K562 (cell line): ENCODE measurements around the gene ZBTB9. TPM values are rescaled to one million over a fixed set of nuclear protein-coding genes. Genes with fewer than 3 reads are reported as not detected.

Source experiments
- ADNP ChIP-seq: fragments of 200-800 bp; sonication (Bioruptor generic); IDR thresholded peaks from 2 replicates; pipeline ENCODE4 v1.6.1; 2016; ENCODE audit warnings: missing genetic modification characterization, missing compliant biosample characterization
- CTCF ChIP-seq, 3 experiments: IDR thresholded peaks in 2 of 3; conservative IDR thresholded peaks in 1 of 3; 2 replicates each; pipeline ENCODE4 v1.5.1; 2011 to 2012; ENCODE audit warnings: low read length in 3 of 3, mild to moderate bottlenecking in 3 of 3, control low read depth in 2 of 3, improper control_type of control experiment in 1 of 3, inconsistent platforms in 1 of 3, low read depth in 1 of 3, mixed read lengths in 1 of 3, moderate library complexity in 1 of 3; ENCODE audit not compliant: insufficient read depth in 2 of 3
- GTF2F1 ChIP-seq: IDR thresholded peaks from 2 replicates; pipeline ENCODE4 v1.6.1; 2011; ENCODE audit warnings: low read depth, low read length, improper control_type of control experiment
- HDAC2 ChIP-seq: fragments of 450-650 bp; IDR thresholded peaks from 2 replicates; pipeline ENCODE4 v1.6.1; 2016; ENCODE audit warnings: mild to moderate bottlenecking
- HNRNPH1 ChIP-seq: fragments of 200-400 bp; formaldehyde crosslinking; optimal IDR thresholded peaks from 2 replicates; pipeline ENCODE3; 2017; ENCODE audit warnings: low read depth, mild to moderate bottlenecking, low read length, moderate library complexity
- KHSRP ChIP-seq: fragments of 450-650 bp; IDR thresholded peaks from 2 replicates; pipeline ENCODE4 v1.6.1; 2017
- KLF6 ChIP-seq: fragments of 250-450 bp; sonication (Bioruptor Pico); IDR thresholded peaks from 2 replicates; pipeline ENCODE4 v1.4.0; 2020; ENCODE audit warnings: mild to moderate bottlenecking, moderate library complexity, borderline replicate concordance
- MTA1 ChIP-seq: fragments of 450-650 bp; IDR thresholded peaks from 2 replicates; pipeline ENCODE4 v1.6.1; 2017; ENCODE audit warnings: borderline replicate concordance
- MTA3 ChIP-seq: fragments of 450-650 bp; formaldehyde crosslinking; IDR thresholded peaks from 2 replicates; pipeline ENCODE4 v1.6.1; 2017; ENCODE audit warnings: mild to moderate bottlenecking, borderline replicate concordance
- MYC ChIP-seq, 2 experiments: fragments of 250-450 bp in 1 of 2; sonication (Bioruptor Pico) in 1 of 2; IDR thresholded peaks; 2 replicates each; pipeline versions ENCODE4 v1.5.1 to v1.6.1; 2012 to 2021; ENCODE audit warnings: low read depth in 2 of 2, borderline replicate concordance in 1 of 2, improper control_type of control experiment in 1 of 2, low read length in 1 of 2, mild to moderate bottlenecking in 1 of 2, moderate library complexity in 1 of 2
- PCBP1 ChIP-seq: fragments of 200-400 bp; formaldehyde crosslinking; IDR thresholded peaks from 2 replicates; pipeline ENCODE4 v1.6.1; 2018; ENCODE audit warnings: mild to moderate bottlenecking, low read depth, low read length; ENCODE audit not compliant: poor library complexity, severe bottlenecking
- POLR2B ChIP-seq: fragments of 450-650 bp; IDR thresholded peaks from 2 replicates; pipeline ENCODE4 v1.6.1; 2018; ENCODE audit warnings: low read depth; ENCODE audit not compliant: partially characterized antibody
- PYGO2 ChIP-seq: fragments of 450-650 bp; IDR thresholded peaks from 2 replicates; pipeline ENCODE4 v1.6.1; 2016; ENCODE audit warnings: mild to moderate bottlenecking, missing genetic modification characterization, moderate library complexity, missing compliant biosample characterization
- RBFOX2 ChIP-seq: fragments of 200-400 bp; formaldehyde crosslinking; IDR thresholded peaks from 2 replicates; pipeline ENCODE4 v1.6.1; 2017; ENCODE audit warnings: low read depth, mild to moderate bottlenecking, low read length, moderate library complexity
- RFX5 ChIP-seq: IDR thresholded peaks from 2 replicates; pipeline ENCODE4 v1.6.1; 2011; ENCODE audit warnings: low read depth, mild to moderate bottlenecking, improper control_type of control experiment, low read length
- TARDBP ChIP-seq: fragments of 450-650 bp; IDR thresholded peaks from 2 replicates; pipeline ENCODE4 v1.6.1; 2016
- XRCC3 ChIP-seq: fragments of 450-650 bp; IDR thresholded peaks from 2 replicates; pipeline ENCODE4 v1.6.1; 2017; ENCODE audit warnings: mild to moderate bottlenecking, moderate library complexity
- ZC3H8 ChIP-seq: fragments of 450-650 bp; IDR thresholded peaks from 2 replicates; pipeline ENCODE4 v1.6.1; 2017
- ZNF197 ChIP-seq: fragments of 200-800 bp; sonication (Bioruptor generic); IDR thresholded peaks from 2 replicates; pipeline ENCODE4 v1.6.1; 2016; ENCODE audit warnings: low read depth, missing genetic modification characterization, missing compliant biosample characterization
- ZNF274 ChIP-seq: IDR thresholded peaks from 2 replicates; pipeline ENCODE4 v1.6.1; 2011; ENCODE audit warnings: low read depth, mild to moderate bottlenecking, low read length, moderate library complexity, borderline replicate concordance
- ZNF785 ChIP-seq: fragments of 250-450 bp; sonication (Bioruptor Pico); IDR thresholded peaks from 2 replicates; pipeline ENCODE4 v1.4.0; 2020; ENCODE audit warnings: mild to moderate bottlenecking
- ZSCAN29 ChIP-seq: fragments of 450-650 bp; IDR thresholded peaks from 2 replicates; pipeline ENCODE4 v1.6.1; 2017
- ZZZ3 ChIP-seq: fragments of 450-650 bp; IDR thresholded peaks from 2 replicates; pipeline ENCODE4 v1.6.1; 2016; ENCODE audit warnings: antibody characterized with exemption, mild to moderate bottlenecking, moderate library complexity
- polyA plus RNA-seq, 8 experiments: library from polyadenylated mRNA; depleted of rRNA in 4 of 8; stranded (reverse) in 5 of 8; unstranded in 3 of 8; fragments of >200 nt; fragmentation: Nextera tagmentation in 2 of 8; fragmentation: Illumina TruSeq in 1 of 8; extraction: Ambion mirVana in 2 of 8; extraction: Trizol in 1 of 8; gene quantifications; 2 replicates each; pipeline versions ENCODE4 v1.2.1 to v1.2.3, GENCODE V29; 2011 to 2014; ENCODE audit warnings: inconsistent platforms in 1 of 8, missing spikeins in 1 of 8
- total RNA-seq, 7 experiments: library from RNA; depleted of rRNA in 6 of 7; stranded (reverse); fragments of >200 nt in 6 of 7; fragmentation: Illumina TruSeq in 2 of 7; extraction: Trizol in 2 of 7; gene quantifications; 2 replicates each; pipeline versions ENCODE4 v1.2.1 to v1.2.3, GENCODE V29; 2011 to 2021; ENCODE audit warnings: low replicate concordance in 1 of 7
- TF ChIP-seq, protein P1 (sequence below): conservative IDR thresholded peaks from 2 replicates; pipeline ENCODE4 v1.6.1; 2011; ENCODE audit warnings: low read depth, mild to moderate bottlenecking, low read length; ENCODE audit not compliant: control insufficient read depth
- TF ChIP-seq, protein P2 (sequence below): fragments of 250-450 bp; sonication (Bioruptor Pico); IDR thresholded peaks from 2 replicates; pipeline ENCODE4 v1.8.0; 2021; ENCODE audit warnings: borderline replicate concordance, mild to moderate bottlenecking, moderate library complexity; ENCODE audit not compliant: poor library complexity, severe bottlenecking

The ZBTB9 gene
- total and polyA plus RNA-seq, 9 of the 15 experiments (the other 6 are each of a cell fraction or from before 2014, with no cell fraction given) = 1.9 to 19.5 (median 10.4) TPM

GRCh38 chr6:33428224-33428965 lies 26.0 kb upstream of the ZBTB9 start (continued):
- no peak for TF ChIP-seq HNRNPH1
- 0 out of 2 replicates have a peak, but pooled peaks have one; percentile 21 for TF ChIP-seq ZSCAN29
- no peak for TF ChIP-seq ZC3H8
- TF ChIP-seq MTA3 = peak; percentile 71; the same call in 1 of the 2 replicates
- TF ChIP-seq TARDBP = 0 out of 2 replicates have a peak, but pooled peaks have one; percentile 17
- TF ChIP-seq, protein P1, sequence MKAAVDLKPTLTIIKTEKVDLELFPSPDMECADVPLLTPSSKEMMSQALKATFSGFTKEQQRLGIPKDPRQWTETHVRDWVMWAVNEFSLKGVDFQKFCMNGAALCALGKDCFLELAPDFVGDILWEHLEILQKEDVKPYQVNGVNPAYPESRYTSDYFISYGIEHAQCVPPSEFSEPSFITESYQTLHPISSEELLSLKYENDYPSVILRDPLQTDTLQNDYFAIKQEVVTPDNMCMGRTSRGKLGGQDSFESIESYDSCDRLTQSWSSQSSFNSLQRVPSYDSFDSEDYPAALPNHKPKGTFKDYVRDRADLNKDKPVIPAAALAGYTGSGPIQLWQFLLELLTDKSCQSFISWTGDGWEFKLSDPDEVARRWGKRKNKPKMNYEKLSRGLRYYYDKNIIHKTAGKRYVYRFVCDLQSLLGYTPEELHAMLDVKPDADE = peak; percentile 66; the same call in 1 of the 2 replicates
- TF ChIP-seq ZNF785 (CRISPR knock-in tag) = no peak
- TF ChIP-seq PCBP1 = peak; percentile 74
- TF ChIP-seq, protein P2, sequence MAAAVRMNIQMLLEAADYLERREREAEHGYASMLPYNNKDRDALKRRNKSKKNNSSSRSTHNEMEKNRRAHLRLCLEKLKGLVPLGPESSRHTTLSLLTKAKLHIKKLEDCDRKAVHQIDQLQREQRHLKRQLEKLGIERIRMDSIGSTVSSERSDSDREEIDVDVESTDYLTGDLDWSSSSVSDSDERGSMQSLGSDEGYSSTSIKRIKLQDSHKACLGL (CRISPR knock-in tag) = no peak
- TF ChIP-seq ADNP = no peak
- TF ChIP-seq HDAC2 = peak; percentile 73; the same call in 1 of the 2 replicates
- TF ChIP-seq MTA1 = 0 out of 2 replicates have a peak, but pooled peaks have one; percentile 25
- no peak for TF ChIP-seq XRCC3
- no peak for TF ChIP-seq ZNF197
- no peak for TF ChIP-seq KHSRP
- 0 out of 2 replicates have a peak, but pooled peaks have one; percentile 32 for TF ChIP-seq KLF6 (CRISPR knock-in tag)
- TF ChIP-seq RBFOX2 = peak; percentile 75
- no peak for TF ChIP-seq PYGO2 (tag)
- TF ChIP-seq GTF2F1 = no peak
- peak; percentile 50 to 75 (median 55) for TF ChIP-seq CTCF (IDR thresholded peaks at IDR 0.05 in 2 of 3, conservative IDR thresholded peaks at IDR 0.05 in 1 of 3; ENCODE audit: insufficient read depth in 2 of 3, low read depth in 1 of 3, low read length in 3 of 3)
- TF ChIP-seq POLR2B = no peak
- peak; percentile 95 for TF ChIP-seq MYC (IDR thresholded peaks at IDR 0.05; ENCODE audit: low read depth, low read length)
- peak; percentile 93; the same call in 1 of the 2 replicates for TF ChIP-seq MYC (CRISPR knock-in tag; IDR thresholded peaks at IDR 0.05; ENCODE audit: borderline replicate concordance, low read depth)
- no peak for TF ChIP-seq RFX5
- TF ChIP-seq ZZZ3 = no peak
- no peak for TF ChIP-seq ZNF274
